Stimulated activated CD4-positive, alpha-beta T cell treated with anti-CD3 and anti-CD28 coated beads, Interleukin-2, amount 100 ng/mL, for 48 hours (primary cell): Measurements from ENCODE around the gene CAP2.
"Not testable (repeated sequence)": the region's sequence is repeated elsewhere in the genome, so short reads cannot be mapped to it uniquely, and the experiment has no call there.

Experiments
- DNase-seq, 2 donors: peaks; one replicate each; pipeline ENCODE4 v3.0.0-alpha.2; 2020

Gene CAP2

DNA sequence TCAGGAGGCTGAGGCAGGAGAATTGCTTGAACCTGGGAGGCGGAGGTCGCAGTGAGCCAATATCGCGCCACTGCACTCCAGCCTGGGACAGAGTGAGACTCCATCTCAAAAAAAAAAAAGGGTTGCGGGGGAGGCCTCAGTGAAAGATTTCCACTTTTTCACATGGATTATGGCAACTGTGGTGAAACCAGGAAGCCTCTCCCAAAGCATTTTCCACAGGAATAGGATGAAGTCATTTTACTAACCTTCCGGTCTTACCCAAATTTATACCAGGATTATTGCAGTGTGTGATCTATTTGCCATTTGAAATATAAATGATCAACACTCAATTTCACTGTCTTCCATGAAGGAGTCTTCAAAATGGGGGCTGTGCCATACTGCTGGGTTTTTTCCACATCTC lies 113.1 kb downstream of the CAP2 start:
- DNase-seq = no peak

DNA sequence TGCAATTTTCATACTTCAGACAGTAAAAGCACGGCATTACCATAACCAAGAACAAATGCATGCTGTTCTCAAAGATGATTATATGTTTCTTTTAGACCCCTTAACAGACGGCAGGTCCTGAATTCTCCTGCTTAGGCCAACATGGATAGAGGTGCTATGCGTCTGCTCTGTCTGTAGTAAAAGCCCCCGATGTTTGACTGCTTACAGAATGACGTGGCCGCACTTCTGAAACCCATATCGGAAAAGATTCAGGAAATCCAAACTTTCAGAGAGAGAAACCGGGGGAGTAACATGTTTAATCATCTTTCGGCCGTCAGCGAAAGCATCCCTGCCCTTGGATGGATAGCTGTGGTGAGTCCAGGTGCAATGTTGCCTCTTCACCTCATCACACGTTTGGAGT lies 113.6 kb downstream of the CAP2 start:
- no peak for DNase-seq

DNA sequence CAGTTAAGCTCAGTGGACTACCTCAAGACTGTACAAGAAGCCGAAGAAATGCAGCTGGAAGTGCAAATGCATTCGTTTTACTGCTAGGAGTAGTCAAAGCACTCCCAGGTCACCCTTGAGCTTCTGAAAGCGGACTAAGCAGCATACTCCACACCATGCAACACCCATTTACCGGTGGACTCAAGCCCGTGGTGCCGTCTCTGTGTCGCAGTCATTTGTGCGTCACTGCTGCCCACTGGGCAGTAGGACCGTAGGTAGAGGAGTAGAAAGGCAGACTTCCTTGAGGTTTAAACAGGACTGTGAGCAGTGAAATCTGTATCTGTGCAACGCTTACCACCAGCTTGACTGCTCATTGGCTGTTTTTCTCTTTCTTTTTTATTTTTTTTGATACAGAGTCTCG lies 117.7 kb downstream of the CAP2 start:
- no peak for DNase-seq

- no peak for DNase-seq
Measured at GRCh38 chr6:17511580-17511979, 118.2 kb downstream of the CAP2 start.

- DNase-seq = no peak
Measured at GRCh38 chr6:17519120-17519519, 125.7 kb downstream of the CAP2 start.

- DNase-seq = no peak
Measured at GRCh38 chr6:17525637-17526036, 132.2 kb downstream of the CAP2 start.

DNA sequence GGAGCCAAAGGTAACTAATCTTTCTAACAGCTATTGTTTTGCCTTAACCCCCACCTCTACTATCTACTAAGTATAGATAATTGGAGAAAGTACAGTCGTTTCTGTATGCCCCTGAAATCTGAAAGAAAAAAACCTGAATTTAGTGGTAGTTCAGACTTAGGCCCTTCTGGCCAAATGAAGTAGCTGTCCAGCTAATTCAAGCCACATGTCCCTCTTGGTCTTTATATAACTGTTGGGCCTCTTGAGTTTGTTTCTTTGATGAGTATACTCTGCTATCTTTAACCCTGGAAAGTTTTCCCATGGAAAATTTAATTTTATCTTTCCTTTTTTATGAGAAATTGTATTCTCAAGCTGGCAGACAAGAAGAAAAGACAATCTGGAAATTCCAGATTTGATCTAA lies 133.7 kb downstream of the CAP2 start:
- no peak for DNase-seq

GRCh38 chr6:17530321-17530835 lies 137.0 kb downstream of the CAP2 start:
- DNase-seq = no peak

DNA sequence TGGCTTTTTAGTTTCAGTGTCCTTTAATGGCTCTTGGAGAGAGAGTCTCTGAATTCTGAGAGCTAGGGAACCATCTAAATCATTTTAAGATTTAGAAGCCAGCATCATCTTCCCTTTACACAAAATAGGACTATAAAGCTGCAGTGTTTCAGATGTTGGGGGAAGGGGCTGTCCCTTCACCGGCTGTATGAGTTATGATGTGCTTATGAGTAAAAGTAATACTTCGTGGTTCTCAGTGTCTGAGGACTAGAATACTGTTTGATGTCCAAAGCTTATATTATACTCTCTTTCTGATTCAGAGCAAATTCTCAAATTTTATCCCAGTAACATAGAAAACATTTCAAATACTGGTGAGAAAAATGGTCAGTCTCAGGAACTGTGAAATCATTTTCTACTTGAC lies 143.2 kb downstream of the CAP2 start:
- DNase-seq = no peak

- DNase-seq = no peak
Measured at GRCh38 chr6:17542243-17542642, 148.8 kb downstream of the CAP2 start.

- not testable (repeated sequence) for DNase-seq
Measured at GRCh38 chr6:17545681-17546080, 152.3 kb downstream of the CAP2 start.

- no peak for DNase-seq
Measured at GRCh38 chr6:17551383-17551958, 158.1 kb downstream of the CAP2 start.

GRCh38 chr6:17552861-17553260 lies 159.5 kb downstream of the CAP2 start:
- no peak for DNase-seq

- no peak for DNase-seq
Measured at GRCh38 chr6:17556014-17556413, 162.6 kb downstream of the CAP2 start.

GRCh38 chr6:17562636-17563035 lies 169.2 kb downstream of the CAP2 start:
- no peak for DNase-seq

DNA sequence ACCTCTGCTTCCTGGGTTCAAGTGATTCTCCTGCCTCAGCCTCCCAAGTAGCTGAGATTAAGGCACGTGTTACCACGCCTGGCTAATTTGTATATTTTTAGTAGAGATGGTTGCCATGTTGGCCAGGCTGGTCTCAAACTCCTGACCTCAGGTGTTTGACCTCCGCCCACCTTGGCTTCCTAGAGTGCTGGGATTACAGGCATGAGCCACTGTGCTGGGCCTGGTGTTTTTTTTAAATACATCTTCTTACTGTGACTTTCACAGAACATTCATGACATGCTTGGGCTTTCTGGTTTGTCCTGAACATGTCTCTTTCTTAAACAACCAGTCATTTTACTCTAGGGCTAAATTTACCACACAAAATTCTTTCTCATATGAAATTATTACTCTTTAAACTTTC lies 172.0 kb downstream of the CAP2 start:
- DNase-seq = no peak

DNA sequence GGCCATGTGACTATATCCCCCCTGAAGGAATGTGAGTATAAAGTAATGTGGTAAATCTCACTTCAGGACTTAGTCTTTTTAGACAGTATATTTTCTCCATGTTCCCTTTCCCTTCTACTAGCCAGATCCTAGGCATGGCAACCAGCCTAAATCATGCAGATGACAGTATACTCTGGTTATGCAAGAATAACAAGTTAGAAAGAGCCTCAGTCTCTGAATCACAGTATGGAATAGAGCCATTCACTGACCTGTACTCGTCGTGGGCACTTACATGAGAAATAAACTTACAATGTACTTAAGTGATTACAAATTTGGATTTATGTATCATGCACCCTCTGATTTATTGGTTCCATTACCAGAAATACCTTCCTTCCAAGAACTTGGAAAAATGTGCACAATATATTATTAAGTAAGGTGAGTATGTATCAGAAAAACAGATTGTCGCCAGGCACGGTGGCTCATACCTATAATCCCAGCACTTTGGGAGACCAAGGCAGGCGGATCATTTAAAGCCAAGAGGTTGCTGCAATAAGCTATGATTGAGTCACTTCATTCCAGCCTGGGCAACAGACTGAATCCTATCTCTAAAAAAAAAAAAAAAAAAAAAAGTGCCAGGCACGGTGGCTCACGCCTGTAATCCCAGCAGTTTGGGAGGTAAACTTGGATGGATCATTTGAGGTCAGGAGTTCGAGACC lies 181.6 kb downstream of the CAP2 start:
- DNase-seq = no peak

GRCh38 chr6:17577059-17577458 lies 183.7 kb downstream of the CAP2 start:
- DNase-seq = no peak

DNA sequence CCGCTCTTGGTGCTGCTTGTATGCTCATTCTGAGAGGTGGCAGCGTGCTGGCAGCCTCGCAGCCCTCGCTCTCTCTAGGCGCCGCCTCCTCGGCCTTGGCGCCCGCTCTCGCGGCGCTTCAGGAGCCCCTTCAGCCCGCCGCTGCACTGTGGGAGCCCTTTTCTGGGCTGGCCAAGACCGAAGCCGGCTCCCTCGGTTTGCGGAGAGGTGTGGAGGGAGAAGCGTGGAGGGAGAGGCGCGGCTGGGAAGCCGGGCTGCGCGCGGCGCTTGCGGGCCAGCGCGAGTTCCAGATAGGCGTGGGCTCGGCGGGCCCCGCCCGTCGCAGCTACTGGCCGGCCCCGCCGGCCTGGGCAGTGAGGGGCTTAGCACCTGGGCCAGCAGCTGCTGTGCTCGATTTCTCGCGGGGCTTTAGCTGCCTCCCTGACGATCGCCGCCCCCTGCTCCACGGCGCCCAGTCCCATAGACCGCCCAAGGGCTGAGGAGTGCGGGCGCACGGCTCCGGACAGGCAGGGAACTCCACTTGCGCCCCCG lies 187.2 kb downstream of the CAP2 start:
- DNase-seq = no peak

- DNase-seq = not testable (repeated sequence)
Measured at GRCh38 chr6:17581282-17581681, 187.9 kb downstream of the CAP2 start.

GRCh38 chr6:17583811-17584210 lies 190.4 kb downstream of the CAP2 start:
- DNase-seq = no peak

DNA sequence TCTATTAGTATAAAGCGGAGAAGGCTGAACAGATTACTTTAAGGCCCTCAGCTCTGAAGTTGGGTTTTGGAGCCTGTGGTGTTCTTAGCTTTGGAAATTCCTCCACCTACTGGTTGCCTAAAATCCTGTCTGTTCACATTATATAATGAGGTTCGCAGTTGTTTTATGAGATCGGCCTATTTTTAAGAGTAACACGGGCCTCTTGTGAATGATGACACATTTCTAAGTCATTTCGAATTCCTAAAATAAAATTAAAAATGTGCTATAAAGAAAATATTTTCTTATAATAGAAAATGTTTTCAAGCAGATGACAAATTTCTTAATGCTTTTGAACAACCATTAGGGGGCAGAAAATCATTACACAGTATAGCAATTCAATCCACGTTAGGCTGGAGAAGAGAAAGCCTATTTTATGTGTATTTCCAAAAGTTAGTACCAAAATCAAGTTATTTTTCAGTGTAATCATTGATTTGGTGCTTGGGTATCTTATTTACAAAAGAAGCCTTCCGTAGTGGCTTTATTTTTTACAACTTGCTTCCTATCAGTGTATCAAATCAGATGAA lies 190.9 kb downstream of the CAP2 start:
- DNase-seq = no peak

- DNase-seq = no peak
Measured at GRCh38 chr6:17585766-17586490, 192.5 kb downstream of the CAP2 start.

GRCh38 chr6:17586623-17587022 lies 193.2 kb downstream of the CAP2 start:
- DNase-seq = not testable (repeated sequence)
